Endodermal cell (in vitro differentiated cells): Measurements from ENCODE around the gene CTDSP2. TPM values are rescaled to one million over a fixed set of nuclear protein-coding genes. Genes with fewer than 3 reads are reported as not detected.
A peak's percentile ranks its signal among the peaks of the same experiment; 100 is the strongest.
"Not testable (repeated sequence)": the region's sequence is repeated elsewhere in the genome, so short reads cannot be mapped to it uniquely, and the experiment has no call there.

Source experiments
- DNase-seq: peaks from one replicate; pipeline ENCODE4 v3.0.0-alpha.2; 2017
- H3K27ac ChIP-seq: 2 replicates; pipeline ENCODE4 v1.5.1; 2013; ENCODE audit warnings: mild to moderate bottlenecking, low read depth, low read length, moderate library complexity
- H3K27me3 ChIP-seq: 2 replicates; pipeline ENCODE4 v1.6.1; 2013; ENCODE audit warnings: mild to moderate bottlenecking, low read length, moderate library complexity; ENCODE audit not compliant: insufficient read depth, control insufficient read depth, poor library complexity, severe bottlenecking
- H3K36me3 ChIP-seq: 2 replicates; pipeline ENCODE4 v1.7.0; 2013; ENCODE audit warnings: mild to moderate bottlenecking, low read length, moderate library complexity; ENCODE audit not compliant: control insufficient read depth, insufficient read depth
- H3K4me1 ChIP-seq: one replicate; pipeline ENCODE4 v1.7.0; 2013; ENCODE audit warnings: low read length; ENCODE audit not compliant: control insufficient read depth, insufficient read depth
- H3K4me3 ChIP-seq: 2 replicates; pipeline ENCODE4 v1.5.1; 2013; ENCODE audit warnings: mild to moderate bottlenecking, low read length, moderate library complexity
- H3K9ac ChIP-seq: 2 replicates; pipeline ENCODE4 v1.6.1; 2013; ENCODE audit warnings: mild to moderate bottlenecking, low read length, moderate library complexity; ENCODE audit not compliant: poor library complexity, severe bottlenecking; ENCODE audit errors: extremely low read depth
- H3K9me3 ChIP-seq: 2 replicates; pipeline ENCODE4 v1.6.1; 2013; ENCODE audit warnings: mild to moderate bottlenecking, low read length, moderate library complexity; ENCODE audit not compliant: control insufficient read depth
- H3K27ac Mint-ChIP-seq: 2 replicates; pipeline ENCODE4 v1.8.0; 2020; ENCODE audit warnings: mixed read lengths
- H3K27me3 Mint-ChIP-seq: 2 replicates; pipeline ENCODE4 v1.8.0; 2021; ENCODE audit warnings: mild to moderate bottlenecking, mixed read lengths; ENCODE audit not compliant: insufficient read depth
- H3K36me3 Mint-ChIP-seq: 2 replicates; pipeline ENCODE4 v1.8.0; 2020; ENCODE audit warnings: low read depth, mixed read lengths
- H3K4me1 Mint-ChIP-seq: 2 replicates; pipeline ENCODE4 v1.8.0; 2020; ENCODE audit warnings: mixed read lengths
- H3K4me3 Mint-ChIP-seq: 2 replicates; pipeline ENCODE4 v1.8.0; 2020; ENCODE audit warnings: mild to moderate bottlenecking, moderate library complexity, mixed read lengths
- H3K9me3 Mint-ChIP-seq: 2 replicates; pipeline ENCODE4 v1.8.0; 2020; ENCODE audit warnings: mild to moderate bottlenecking, mixed read lengths
- WGBS, 2 experiments: methylation state at CpG; one replicate each; pipeline versions ENCODE4 v1.1.5 to v1.1.7; 2013; ENCODE audit warnings: missing lambda C conversion rate in 2 of 2, mixed read lengths in 1 of 2; ENCODE audit not compliant: insufficient coverage in 1 of 2, insufficient read length in 1 of 2; 5-methylcytosine and 5-hydroxymethylcytosine counted together
- total RNA-seq, 2 donors: library from RNA; stranded (reverse); fragmentation: NEBNext Ultra II Directional in 1 of 2; extraction: Animal tissue kit (Norgen Biotek cat#: 25700) in 1 of 2; gene quantifications; 2 replicates in 1 of 2; 3 replicates in 1 of 2; pipeline ENCODE4 v1.2.1, GENCODE V29; 2021
- TF ChIP-seq, protein P1 (sequence below): fragments of 200-600 bp; sonication (generic); conservative IDR thresholded peaks from 2 replicates; pipeline ENCODE4 v1.5.0; 2021; ENCODE audit warnings: antibody characterized with exemption, mild to moderate bottlenecking

Gene CTDSP2
- total RNA-seq, 2 donors from 2014 or later = 137 to 148 TPM

DNA sequence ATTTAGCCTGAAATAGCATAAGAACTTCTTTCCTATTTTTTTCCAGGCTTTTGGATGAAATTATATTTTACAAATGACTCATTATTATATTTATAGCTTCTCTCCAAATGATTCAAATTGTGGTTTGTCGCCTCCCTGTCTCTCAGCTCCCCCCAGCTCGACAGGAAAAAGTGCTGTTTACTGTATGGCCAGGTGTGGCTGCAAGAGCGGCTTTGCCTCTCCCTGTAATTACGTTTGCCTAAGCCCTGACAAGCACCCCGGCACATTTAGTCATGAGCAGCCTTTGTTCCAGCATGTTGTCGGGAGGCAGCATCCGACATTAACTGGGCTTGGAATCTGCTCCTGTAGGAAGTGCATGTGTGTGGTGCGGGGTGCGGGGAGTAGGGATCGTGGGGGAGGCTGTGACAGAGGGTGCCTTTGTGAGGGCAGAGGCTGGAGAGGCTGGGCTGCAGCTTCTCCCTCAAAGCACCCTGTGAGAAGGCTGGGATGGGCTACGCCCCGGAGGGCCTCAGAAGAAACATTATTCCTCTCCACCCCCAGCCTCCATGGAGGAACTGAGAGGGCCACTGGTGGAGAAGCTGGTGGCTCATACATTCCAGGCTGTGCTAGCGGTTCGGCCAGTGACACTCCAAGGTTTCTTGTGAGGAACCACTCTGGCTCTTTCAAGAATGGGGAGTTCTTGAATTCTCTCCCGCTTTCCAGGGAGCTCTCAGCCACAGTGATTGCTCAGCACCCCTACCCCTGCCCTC is 42.1 kb upstream of the CTDSP2 start:
- Histone ChIP-seq H3K9me3 (peaks cover 10% of the 10 kb centered on the region), H3K27me3 (no peaks in the 10 kb centered on the region), H3K27ac (no peak overlapping the region), H3K9ac (no peak overlapping the region), H3K36me3 (no peaks in the 10 kb centered on the region), H3K4me1 (peaks cover 6% of the 10 kb centered on the region), H3K4me3 (no peak overlapping the region)
- TF ChIP-seq, protein P1, sequence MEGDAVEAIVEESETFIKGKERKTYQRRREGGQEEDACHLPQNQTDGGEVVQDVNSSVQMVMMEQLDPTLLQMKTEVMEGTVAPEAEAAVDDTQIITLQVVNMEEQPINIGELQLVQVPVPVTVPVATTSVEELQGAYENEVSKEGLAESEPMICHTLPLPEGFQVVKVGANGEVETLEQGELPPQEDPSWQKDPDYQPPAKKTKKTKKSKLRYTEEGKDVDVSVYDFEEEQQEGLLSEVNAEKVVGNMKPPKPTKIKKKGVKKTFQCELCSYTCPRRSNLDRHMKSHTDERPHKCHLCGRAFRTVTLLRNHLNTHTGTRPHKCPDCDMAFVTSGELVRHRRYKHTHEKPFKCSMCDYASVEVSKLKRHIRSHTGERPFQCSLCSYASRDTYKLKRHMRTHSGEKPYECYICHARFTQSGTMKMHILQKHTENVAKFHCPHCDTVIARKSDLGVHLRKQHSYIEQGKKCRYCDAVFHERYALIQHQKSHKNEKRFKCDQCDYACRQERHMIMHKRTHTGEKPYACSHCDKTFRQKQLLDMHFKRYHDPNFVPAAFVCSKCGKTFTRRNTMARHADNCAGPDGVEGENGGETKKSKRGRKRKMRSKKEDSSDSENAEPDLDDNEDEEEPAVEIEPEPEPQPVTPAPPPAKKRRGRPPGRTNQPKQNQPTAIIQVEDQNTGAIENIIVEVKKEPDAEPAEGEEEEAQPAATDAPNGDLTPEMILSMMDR = peak; percentile 9
- 52 to 93% methylated on average over 2 to 15 of the region's 15 CpGs for WGBS, 2 experiments
- peak overlapping the region; percentile 86 for H3K27ac Mint-ChIP-seq
- H3K4me1 Mint-ChIP-seq = peaks cover 20% of the 10 kb centered on the region
- H3K4me3 Mint-ChIP-seq = peak overlapping the region; percentile 29
- DNase-seq = peak; percentile 88
- peaks cover 11% of the 10 kb centered on the region for H3K9me3 Mint-ChIP-seq
- H3K27me3 Mint-ChIP-seq = peaks cover 3% of the 10 kb centered on the region
- no peaks in the 10 kb centered on the region for H3K36me3 Mint-ChIP-seq

DNA sequence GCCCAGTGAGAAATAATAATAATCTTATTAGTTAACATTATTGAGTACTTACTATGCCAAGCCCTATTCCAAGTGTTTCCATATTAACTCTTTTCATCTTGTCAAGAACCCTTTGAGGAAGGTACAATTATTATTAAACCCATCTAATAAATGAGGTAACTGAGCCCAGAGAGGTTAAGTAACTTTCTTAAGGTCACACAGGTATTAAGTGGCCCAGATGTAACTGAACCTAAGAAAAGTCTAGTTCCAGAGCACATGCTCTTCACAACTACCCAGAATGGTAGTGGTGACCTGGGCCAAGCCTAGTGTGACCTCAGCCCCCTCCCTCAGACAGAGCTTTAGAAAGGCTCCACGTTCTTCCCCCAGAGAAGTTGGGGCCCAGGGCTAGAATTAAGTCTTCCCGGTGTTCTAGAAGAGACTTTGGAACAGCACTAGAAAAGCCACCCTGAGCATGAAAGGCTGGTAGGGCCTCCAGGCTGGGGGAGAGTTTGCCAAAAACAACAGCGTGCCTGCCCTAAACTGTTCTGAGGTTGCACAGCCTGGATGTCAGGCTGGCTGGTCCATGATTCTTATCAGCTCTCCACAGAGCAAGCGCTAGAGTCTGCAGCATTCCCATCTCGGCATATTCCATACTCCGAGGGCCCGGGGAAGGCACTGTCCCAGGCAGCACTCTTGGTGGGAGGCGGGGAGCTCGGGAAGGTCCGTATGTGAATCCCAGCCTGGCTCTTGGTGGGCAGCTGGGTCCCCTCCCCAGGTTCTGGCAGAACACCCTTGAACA is 41.3 kb upstream of the CTDSP2 start:
- H3K4me3 ChIP-seq = no peak overlapping the region
- peaks cover 10% of the 10 kb centered on the region for H3K9me3 ChIP-seq
- H3K9me3 Mint-ChIP-seq = peaks cover 14% of the 10 kb centered on the region
- H3K36me3 Mint-ChIP-seq = no peaks in the 10 kb centered on the region
- no peaks in the 10 kb centered on the region for H3K36me3 ChIP-seq
- H3K27ac ChIP-seq = no peak overlapping the region
- WGBS, 2 experiments = 73 to 81% methylated on average over 10 of the region's 10 CpGs
- peak; percentile 76 for DNase-seq
- H3K27me3 Mint-ChIP-seq = peaks cover 3% of the 10 kb centered on the region
- peaks cover 19% of the 10 kb centered on the region for H3K4me1 Mint-ChIP-seq
- peaks cover 6% of the 10 kb centered on the region for H3K4me1 ChIP-seq
- H3K27me3 ChIP-seq = no peaks in the 10 kb centered on the region
- no peak overlapping the region for H3K9ac ChIP-seq
- H3K4me3 Mint-ChIP-seq = peak overlapping the region; percentile 29
- TF ChIP-seq, protein P1 = no peak
- no peak overlapping the region for H3K27ac Mint-ChIP-seq

GRCh38 chr12:57886964-57887363 is 40.4 kb upstream of the CTDSP2 start:
- Mint-ChIP-seq H3K9me3 (peaks cover 14% of the 10 kb centered on the region), H3K4me1 (peaks cover 19% of the 10 kb centered on the region)
- H3K4me1 ChIP-seq, H3K36me3 Mint-ChIP-seq, H3K27ac ChIP-seq, H3K9ac ChIP-seq, H3K36me3 ChIP-seq, H3K27me3 ChIP-seq, H3K4me3 Mint-ChIP-seq, DNase-seq, H3K27ac Mint-ChIP-seq, H3K9me3 ChIP-seq, H3K27me3 Mint-ChIP-seq, H3K4me3 ChIP-seq: not testable (repeated sequence)
- 86 to 95% methylated on average over 3 to 4 of the region's 4 CpGs for WGBS, 2 experiments
